Neural cell (in vitro differentiated cells): Measurements from ENCODE around the gene JAK3. TPM values are rescaled to one million over a fixed set of nuclear protein-coding genes. Genes with fewer than 3 reads are reported as not detected.

Source experiments
- H2AFZ ChIP-seq: fragments of 200-600, 300-800 bp; sonication (generic), shearing (Covaris generic); 2 replicates; pipeline ENCODE4 v1.6.0; 2014; ENCODE audit warnings: low read depth, mild to moderate bottlenecking, antibody characterized with exemption, low read length, moderate library complexity
- H3F3A ChIP-seq: fragments of 200-600 bp; shearing (Covaris generic); 2 replicates; pipeline ENCODE4 v1.6.1; 2016; ENCODE audit warnings: mild to moderate bottlenecking, moderate library complexity, mixed read lengths, antibody characterized with exemption, low read length; ENCODE audit not compliant: insufficient read depth, poor library complexity, severe bottlenecking
- H3K27ac ChIP-seq: fragments of 200-600, 300-800 bp; sonication (generic), shearing (Covaris generic); 2 replicates; pipeline ENCODE4 v1.5.1; 2014; ENCODE audit warnings: mild to moderate bottlenecking, low read length, moderate library complexity
- H3K27me3 ChIP-seq: fragments of 300-800, 200-600 bp; sonication (generic), shearing (Covaris generic); 2 replicates; pipeline ENCODE4 v1.6.0; 2014; ENCODE audit warnings: mild to moderate bottlenecking, low read depth, low read length, moderate library complexity; ENCODE audit not compliant: insufficient read depth
- H3K36me3 ChIP-seq: fragments of 300-800, 200-600 bp; sonication (generic), shearing (Covaris generic); 2 replicates; pipeline ENCODE4 v1.5.1; 2014; ENCODE audit warnings: mild to moderate bottlenecking, antibody characterized with exemption, low read length, moderate library complexity; ENCODE audit not compliant: insufficient read depth
- H3K4me2 ChIP-seq: fragments of 300-800, 200-600 bp; sonication (generic), shearing (Covaris generic); 2 replicates; pipeline ENCODE4 v1.6.0; 2014; ENCODE audit warnings: mild to moderate bottlenecking, low read length
- H3K4me3 ChIP-seq: fragments of 300-800, 200-600 bp; sonication (generic), shearing (Covaris generic); 2 replicates; pipeline ENCODE4 v1.5.1; 2014; ENCODE audit warnings: mild to moderate bottlenecking, low read length, moderate library complexity
- H3K79me2 ChIP-seq: fragments of 200-600 bp; shearing (Covaris generic); replicated peaks from 2 replicates; pipeline ENCODE4 v1.6.0; 2014; ENCODE audit warnings: mild to moderate bottlenecking, low read length, moderate library complexity; ENCODE audit not compliant: insufficient read depth
- H3K9ac ChIP-seq: fragments of 300-800, 200-600 bp; sonication (generic), shearing (Covaris generic); 2 replicates; pipeline ENCODE4 v1.6.1; 2016; ENCODE audit warnings: mild to moderate bottlenecking, low read length, mixed read lengths
- H3K9me2 ChIP-seq: fragments of 200-600 bp; shearing (Covaris generic); 2 replicates; pipeline ENCODE4 v1.6.1; 2016; ENCODE audit warnings: mild to moderate bottlenecking, low read length, mixed read lengths; ENCODE audit not compliant: insufficient read depth
- H3K9me3 ChIP-seq: fragments of 200-600, 300-800 bp; sonication (generic), shearing (Covaris generic); 2 replicates; pipeline ENCODE4 v1.6.1; 2016; ENCODE audit warnings: mild to moderate bottlenecking, mixed run types, low read length, moderate library complexity, mixed read lengths
- H4K20me1 ChIP-seq: fragments of 200-600 bp; shearing (Covaris generic); 2 replicates; pipeline ENCODE4 v1.6.1; 2016; ENCODE audit warnings: mild to moderate bottlenecking, mixed run types; ENCODE audit not compliant: insufficient read depth
- EP300 ChIP-seq: fragments of 450-650 bp; conservative IDR thresholded peaks from 2 replicates; pipeline ENCODE4 v1.6.1; 2014; ENCODE audit warnings: antibody characterized with exemption, mild to moderate bottlenecking, moderate library complexity; ENCODE audit not compliant: poor library complexity, severe bottlenecking
- MXI1 ChIP-seq: fragments of 450-650 bp; conservative IDR thresholded peaks from 2 replicates; pipeline ENCODE4 v1.6.1; 2014; ENCODE audit warnings: antibody characterized with exemption, mild to moderate bottlenecking; ENCODE audit not compliant: poor library complexity, severe bottlenecking
- POLR2AphosphoS5 ChIP-seq: IDR thresholded peaks from 2 replicates; pipeline ENCODE4 v1.6.1; 2012
- RAD21 ChIP-seq: fragments of 450-650 bp; conservative IDR thresholded peaks from 2 replicates; pipeline ENCODE4 v1.6.1; 2014; ENCODE audit warnings: antibody characterized with exemption, mild to moderate bottlenecking, moderate library complexity
- REST ChIP-seq: IDR thresholded peaks from 2 replicates; pipeline ENCODE4 v1.6.1; 2012; ENCODE audit warnings: borderline replicate concordance
- SMC3 ChIP-seq: fragments of 450-650 bp; conservative IDR thresholded peaks from 2 replicates; pipeline ENCODE4 v1.6.1; 2014; ENCODE audit warnings: antibody characterized with exemption, mild to moderate bottlenecking, moderate library complexity; ENCODE audit not compliant: poor library complexity
- TAF1 ChIP-seq: IDR thresholded peaks from 2 replicates; pipeline ENCODE4 v1.6.1; 2012; ENCODE audit warnings: low read depth
- polyA plus RNA-seq: library from polyadenylated mRNA; depleted of rRNA; stranded (reverse); fragments of >200 nt; gene quantifications from 2 replicates; pipeline ENCODE4 v1.2.3, GENCODE V29; 2014
- TF ChIP-seq, protein P1 (sequence below): fragments of 450-650 bp; IDR thresholded peaks from 2 replicates; pipeline ENCODE4 v1.5.1; 2014; ENCODE audit warnings: antibody characterized with exemption, mild to moderate bottlenecking, moderate library complexity; ENCODE audit not compliant: poor library complexity, severe bottlenecking

The JAK3 gene
- polyA plus RNA-seq, 1 donor from 2014 or later, result 0.11 TPM

DNA sequence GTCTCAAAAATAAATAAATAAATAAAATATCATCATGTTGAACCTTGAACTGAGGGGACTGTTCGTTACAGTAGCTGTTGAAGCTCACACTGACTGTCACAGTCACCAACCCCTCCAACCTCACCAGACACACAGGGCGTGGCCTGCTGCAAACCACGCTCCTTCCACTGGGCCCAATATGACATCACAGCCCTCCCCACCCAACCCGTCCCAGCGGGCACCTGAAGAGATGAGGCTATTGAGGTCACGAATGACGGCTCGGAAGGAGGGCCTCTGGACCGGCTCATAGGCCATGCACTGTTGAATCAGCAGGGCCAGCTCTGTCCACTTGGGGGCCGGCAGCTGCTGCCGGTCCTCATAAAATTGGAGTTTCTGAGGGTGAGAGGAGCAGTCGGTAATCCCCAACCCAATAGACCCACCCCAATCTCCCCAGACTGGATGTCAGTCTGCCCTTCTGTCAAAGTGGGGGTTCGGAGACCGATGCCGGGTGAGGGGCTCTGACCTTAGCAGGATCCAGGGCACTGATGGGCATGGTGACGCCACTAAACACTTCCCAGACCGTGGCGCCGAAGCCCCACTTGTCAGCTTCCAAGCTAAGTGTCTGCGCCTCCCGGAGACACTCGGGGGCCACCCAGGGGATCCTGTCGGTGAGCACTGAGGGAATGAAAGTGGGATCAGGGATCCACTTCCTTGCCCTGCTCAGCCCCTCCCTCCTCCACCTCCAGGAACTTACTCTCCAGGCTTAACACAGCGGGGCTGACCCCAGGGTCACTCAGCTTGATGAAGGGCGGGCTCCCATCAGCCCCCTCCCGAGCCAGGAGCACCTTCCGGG, 13.2 kb downstream of the JAK3 start:
- TF ChIP-seq POLR2AphosphoS5 (no peak), RAD21 (no peak), REST (no peak), TAF1 (no peak), MXI1 (no peak)
- TF ChIP-seq, protein P1, sequence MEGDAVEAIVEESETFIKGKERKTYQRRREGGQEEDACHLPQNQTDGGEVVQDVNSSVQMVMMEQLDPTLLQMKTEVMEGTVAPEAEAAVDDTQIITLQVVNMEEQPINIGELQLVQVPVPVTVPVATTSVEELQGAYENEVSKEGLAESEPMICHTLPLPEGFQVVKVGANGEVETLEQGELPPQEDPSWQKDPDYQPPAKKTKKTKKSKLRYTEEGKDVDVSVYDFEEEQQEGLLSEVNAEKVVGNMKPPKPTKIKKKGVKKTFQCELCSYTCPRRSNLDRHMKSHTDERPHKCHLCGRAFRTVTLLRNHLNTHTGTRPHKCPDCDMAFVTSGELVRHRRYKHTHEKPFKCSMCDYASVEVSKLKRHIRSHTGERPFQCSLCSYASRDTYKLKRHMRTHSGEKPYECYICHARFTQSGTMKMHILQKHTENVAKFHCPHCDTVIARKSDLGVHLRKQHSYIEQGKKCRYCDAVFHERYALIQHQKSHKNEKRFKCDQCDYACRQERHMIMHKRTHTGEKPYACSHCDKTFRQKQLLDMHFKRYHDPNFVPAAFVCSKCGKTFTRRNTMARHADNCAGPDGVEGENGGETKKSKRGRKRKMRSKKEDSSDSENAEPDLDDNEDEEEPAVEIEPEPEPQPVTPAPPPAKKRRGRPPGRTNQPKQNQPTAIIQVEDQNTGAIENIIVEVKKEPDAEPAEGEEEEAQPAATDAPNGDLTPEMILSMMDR, result no peak
- no peak overlapping the region for H3K4me3 ChIP-seq
- H3F3A ChIP-seq, result no peaks in the 10 kb centered on the region
- no peak overlapping the region for H3K9ac ChIP-seq
- no peaks in the 10 kb centered on the region for H3K9me3 ChIP-seq
- no peak overlapping the region for H3K4me2 ChIP-seq
- no peak overlapping the region for H3K27ac ChIP-seq
- H3K79me2 ChIP-seq, result no peaks in the 10 kb centered on the region
- H2AFZ ChIP-seq, result no peak overlapping the region
- no peaks in the 10 kb centered on the region for H3K9me2 ChIP-seq
- H4K20me1 ChIP-seq, result no peaks in the 10 kb centered on the region
- no peaks in the 10 kb centered on the region for H3K36me3 ChIP-seq
- no peaks in the 10 kb centered on the region for H3K27me3 ChIP-seq

- no peak overlapping the region for H3K4me3 ChIP-seq
- H3K9ac ChIP-seq, result no peak overlapping the region
- no peak overlapping the region for H3K4me2 ChIP-seq
- no peaks in the 10 kb centered on the region for H3K9me2 ChIP-seq
- TF ChIP-seq RAD21, result no peak
- no peaks in the 10 kb centered on the region for H3K27me3 ChIP-seq
- no peaks in the 10 kb centered on the region for H3K36me3 ChIP-seq
- no peaks in the 10 kb centered on the region for H3K9me3 ChIP-seq
- H4K20me1 ChIP-seq, result no peaks in the 10 kb centered on the region
- no peaks in the 10 kb centered on the region for H3K79me2 ChIP-seq
- H3K27ac ChIP-seq, result no peak overlapping the region
- H3F3A ChIP-seq, result no peaks in the 10 kb centered on the region
- no peak overlapping the region for H2AFZ ChIP-seq
These were observed 15.2 kb downstream of the JAK3 start for GRCh38 chr19:17832443-17833208.

GRCh38 chr19:17831419-17831888, 16.3 kb downstream of the JAK3 start:
- Histone ChIP-seq H3F3A (no peaks in the 10 kb centered on the region), H3K4me3 (peak overlapping the region; percentile 58), H3K79me2 (no peaks in the 10 kb centered on the region), H3K9me3 (no peaks in the 10 kb centered on the region), H3K27ac (no peak overlapping the region), H4K20me1 (no peaks in the 10 kb centered on the region), H3K36me3 (no peaks in the 10 kb centered on the region), H2AFZ (no peak overlapping the region), H3K4me2 (no peak overlapping the region), H3K9ac (peak overlapping the region; percentile 12), H3K27me3 (no peaks in the 10 kb centered on the region), H3K9me2 (no peaks in the 10 kb centered on the region)
- no peak for TF ChIP-seq EP300
- TF ChIP-seq MXI1, result no peak
- TF ChIP-seq RAD21, result no peak
- TF ChIP-seq POLR2AphosphoS5, result no peak
- TF ChIP-seq, protein P1, result no peak
- TF ChIP-seq REST, result no peak
- no peak for TF ChIP-seq TAF1
- TF ChIP-seq SMC3, result no peak
